Stomach smooth muscle (tissue), 2 donors: ENCODE data around the gene CTSZ.

ENCODE experiments used
- H3K27ac ChIP-seq: one replicate; pipeline ENCODE4 v1.7.0; 2013; ENCODE audit warnings: mild to moderate bottlenecking, low read length, inconsistent platforms
- H3K27me3 ChIP-seq, 2 donors: one replicate each; pipeline ENCODE4 v1.7.0; 2013; ENCODE audit warnings: low read length in 2 of 2; ENCODE audit not compliant: insufficient read depth in 2 of 2, control insufficient read depth in 1 of 2
- H3K36me3 ChIP-seq, 2 donors: one replicate each; pipeline ENCODE4 v1.7.0; 2013; ENCODE audit warnings: low read length in 2 of 2; ENCODE audit not compliant: control insufficient read depth in 2 of 2, insufficient read depth in 2 of 2
- H3K4me1 ChIP-seq: one replicate; pipeline ENCODE4 v1.7.0; 2013; ENCODE audit warnings: low read length; ENCODE audit not compliant: control insufficient read depth, insufficient read depth
- H3K4me3 ChIP-seq, 2 donors: one replicate each; pipeline ENCODE4 v1.7.0; 2013; ENCODE audit warnings: low read length in 2 of 2
- H3K9ac ChIP-seq, 2 donors: one replicate each; pipeline ENCODE4 v1.7.0; 2013; ENCODE audit warnings: low read length in 2 of 2, mild to moderate bottlenecking in 1 of 2
- H3K9me3 ChIP-seq, 2 donors: one replicate each; pipeline ENCODE4 v1.7.0; 2013; ENCODE audit warnings: low read length in 2 of 2; ENCODE audit not compliant: control insufficient read depth in 2 of 2
- donor health status: healthy.
- donor health status: Pancreatic carcinoma.

CTSZ gene

GRCh38 chr20:58978351-58979190, 28.5 kb downstream of the CTSZ start:
- Histone ChIP-seq H3K9me3 (peaks cover 4 to 6% of the 10 kb centered on the region in 2 donors), H3K4me3 (no peak overlapping the region), H3K9ac (no peak overlapping the region), H3K27ac (no peak overlapping the region), H3K36me3 (no peaks in the 10 kb centered on the region), H3K27me3 (no peaks in the 10 kb centered on the region), H3K4me1 (peaks cover 13% of the 10 kb centered on the region)

DNA sequence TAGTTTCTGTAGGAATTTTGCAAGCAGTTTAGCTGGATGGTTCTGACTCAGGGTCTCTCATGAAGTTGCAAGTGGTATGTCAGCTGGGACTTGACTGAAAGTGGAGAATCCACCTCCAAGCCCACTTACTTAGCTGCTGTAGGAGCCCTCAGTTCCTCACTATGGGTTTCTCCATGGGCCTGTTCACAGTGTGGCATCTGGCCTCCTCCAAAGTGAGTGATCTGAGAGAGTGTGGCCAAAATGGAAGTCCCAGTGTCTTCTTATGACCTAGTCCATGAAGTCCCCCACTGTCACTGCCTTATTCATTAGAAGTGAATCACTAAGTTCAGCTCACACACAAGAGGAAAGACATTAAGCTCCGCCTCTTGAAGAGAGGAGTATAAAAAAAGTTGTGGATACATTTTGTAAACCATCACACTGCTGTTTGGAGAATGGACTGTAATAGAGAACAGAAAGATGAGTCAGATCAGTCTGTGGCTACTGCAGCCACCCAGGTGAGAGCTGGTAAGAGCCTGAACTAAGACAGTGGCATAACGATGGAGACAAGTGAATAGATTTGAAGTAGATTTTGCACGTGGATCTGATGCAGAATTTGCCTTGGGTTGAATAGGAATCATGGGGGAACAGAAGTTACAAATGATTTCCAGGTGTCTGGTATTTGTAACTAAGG, 30.9 kb downstream of the CTSZ start:
- Histone ChIP-seq H3K4me1 (no peaks in the 10 kb centered on the region), H3K27ac (no peak overlapping the region), H3K36me3 (no peaks in the 10 kb centered on the region), H3K9me3 (peaks cover 4 to 6% of the 10 kb centered on the region in 2 donors), H3K27me3 (no peaks in the 10 kb centered on the region), H3K9ac (no peak overlapping the region), H3K4me3 (no peak overlapping the region)

- no peak overlapping the region for H3K9ac ChIP-seq
- H3K36me3 ChIP-seq: no peaks in the 10 kb centered on the region
- peaks cover 4 to 6% of the 10 kb centered on the region in 2 donors for H3K9me3 ChIP-seq
- H3K4me1 ChIP-seq: no peaks in the 10 kb centered on the region
- H3K4me3 ChIP-seq: no peak overlapping the region
- no peak overlapping the region for H3K27ac ChIP-seq
- H3K27me3 ChIP-seq: no peaks in the 10 kb centered on the region
These were observed 31.7 kb downstream of the CTSZ start for GRCh38 chr20:58975353-58975752.

DNA sequence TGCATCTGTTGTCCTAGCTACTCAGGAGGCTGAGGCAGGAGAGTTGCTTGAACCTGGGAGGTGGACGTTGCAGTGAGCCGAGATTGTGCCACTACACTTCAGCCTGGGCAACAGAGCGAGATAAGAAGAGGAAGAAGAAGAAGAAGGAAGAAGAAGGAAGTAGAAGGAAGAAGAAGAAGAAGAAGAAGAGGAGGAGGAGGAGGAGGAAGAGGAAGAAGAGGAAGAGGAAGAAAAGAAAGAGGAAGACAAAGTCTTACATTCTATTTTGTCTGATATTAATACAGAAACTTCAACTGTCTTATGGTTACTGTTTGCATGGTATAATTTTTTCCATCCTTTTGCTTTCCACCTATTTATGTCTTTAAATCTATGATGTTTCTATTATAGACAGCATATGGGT, 33.2 kb downstream of the CTSZ start:
- peaks cover 4 to 9% of the 10 kb centered on the region in 2 donors for H3K9me3 ChIP-seq
- no peak overlapping the region for H3K4me3 ChIP-seq
- H3K9ac ChIP-seq: no peak overlapping the region
- no peak overlapping the region for H3K27ac ChIP-seq
- H3K36me3 ChIP-seq: no peaks in the 10 kb centered on the region
- H3K4me1 ChIP-seq: no peaks in the 10 kb centered on the region
- no peaks in the 10 kb centered on the region for H3K27me3 ChIP-seq

DNA sequence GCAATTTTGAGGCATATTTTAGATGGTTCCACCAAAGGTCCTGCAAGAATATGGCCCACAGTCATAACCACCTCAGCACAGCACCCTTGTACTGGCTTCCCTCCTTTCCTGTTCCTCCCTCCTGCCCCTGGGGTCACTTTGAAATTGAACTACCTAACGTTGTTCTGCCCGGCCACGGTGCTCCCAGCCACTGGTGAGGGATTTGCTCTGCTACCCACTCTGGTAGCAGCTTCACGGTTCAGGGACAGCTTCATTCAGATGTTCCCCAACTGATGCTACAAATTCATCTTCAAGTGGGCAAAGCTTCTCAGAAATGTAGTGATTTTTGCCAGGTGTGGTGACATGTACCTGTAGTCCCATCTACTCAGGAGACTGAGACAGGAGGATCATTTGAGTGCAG, 33.9 kb downstream of the CTSZ start:
- Histone ChIP-seq H3K9ac (no peak overlapping the region), H3K27me3 (no peaks in the 10 kb centered on the region), H3K9me3 (peaks cover 4 to 9% of the 10 kb centered on the region in 2 donors), H3K4me1 (no peaks in the 10 kb centered on the region), H3K36me3 (no peaks in the 10 kb centered on the region), H3K27ac (no peak overlapping the region), H3K4me3 (no peak overlapping the region)

GRCh38 chr20:58971429-58971828, 35.6 kb downstream of the CTSZ start:
- Histone ChIP-seq H3K36me3 (no peaks in the 10 kb centered on the region), H3K27me3 (no peaks in the 10 kb centered on the region), H3K4me3 (no peak overlapping the region), H3K9ac (no peak overlapping the region), H3K27ac (no peak overlapping the region), H3K9me3 (peaks cover 2 to 8% of the 10 kb centered on the region in 2 donors), H3K4me1 (no peaks in the 10 kb centered on the region)

GRCh38 chr20:58970146-58970545, 36.9 kb downstream of the CTSZ start:
- peaks cover 0 to 3% of the 10 kb centered on the region in 2 donors for H3K9me3 ChIP-seq
- no peaks in the 10 kb centered on the region for H3K36me3 ChIP-seq
- H3K27me3 ChIP-seq: no peaks in the 10 kb centered on the region
- H3K27ac ChIP-seq: no peak overlapping the region
- H3K9ac ChIP-seq: no peak overlapping the region
- H3K4me1 ChIP-seq: no peaks in the 10 kb centered on the region
- H3K4me3 ChIP-seq: no peak overlapping the region

GRCh38 chr20:58969439-58969838, 37.6 kb downstream of the CTSZ start:
- peaks cover 0 to 3% of the 10 kb centered on the region in 2 donors for H3K9me3 ChIP-seq
- no peak overlapping the region for H3K4me3 ChIP-seq
- no peaks in the 10 kb centered on the region for H3K27me3 ChIP-seq
- H3K4me1 ChIP-seq: no peaks in the 10 kb centered on the region
- no peak overlapping the region for H3K9ac ChIP-seq
- no peak overlapping the region for H3K27ac ChIP-seq
- H3K36me3 ChIP-seq: no peaks in the 10 kb centered on the region

GRCh38 chr20:58967652-58968429, 39.2 kb downstream of the CTSZ start:
- Histone ChIP-seq H3K4me1 (no peaks in the 10 kb centered on the region), H3K4me3 (no peak overlapping the region), H3K9ac (no peak overlapping the region), H3K27ac (no peak overlapping the region), H3K27me3 (no peaks in the 10 kb centered on the region), H3K36me3 (no peaks in the 10 kb centered on the region), H3K9me3 (peaks cover 0 to 3% of the 10 kb centered on the region in 2 donors)

DNA sequence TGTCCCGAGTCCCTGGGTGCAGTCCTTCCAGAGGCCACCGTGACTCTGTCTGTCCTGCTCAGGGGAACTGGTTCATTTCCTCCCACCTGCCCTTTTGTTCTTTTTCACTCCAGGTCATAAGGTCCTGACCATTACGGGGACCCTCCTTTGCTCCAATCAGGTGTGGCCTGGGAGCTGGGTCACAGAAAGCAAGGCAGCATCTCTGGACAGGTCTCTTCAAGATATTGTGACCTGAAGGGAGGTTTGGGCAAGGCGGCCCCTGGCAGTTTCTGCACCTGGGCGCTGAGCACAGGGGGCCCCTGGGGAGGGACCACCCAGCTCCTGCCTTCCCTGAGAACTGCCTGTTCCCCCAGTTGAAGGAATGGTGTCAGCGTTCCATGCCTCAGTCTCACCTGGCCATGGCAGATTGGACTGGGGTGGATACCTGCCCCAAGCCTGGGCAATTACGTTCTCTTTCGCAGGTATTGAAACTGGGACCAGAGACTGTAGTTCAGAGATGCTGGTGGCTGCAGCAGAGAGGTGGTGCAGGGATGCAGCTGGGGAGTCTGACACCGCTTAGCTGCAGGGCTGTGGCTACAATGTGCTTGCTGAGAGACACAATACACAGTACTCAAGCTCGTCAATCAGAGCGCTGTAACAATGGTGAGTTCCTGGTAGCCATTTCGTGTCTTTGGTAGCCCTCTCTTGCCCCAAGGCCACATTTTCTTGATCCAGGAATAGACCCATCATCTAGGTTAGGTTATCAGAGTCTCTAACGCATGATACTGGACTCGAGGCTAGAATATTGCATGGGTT, 41.6 kb downstream of the CTSZ start:
- Histone ChIP-seq H3K27me3 (no peaks in the 10 kb centered on the region), H3K27ac (no peak overlapping the region), H3K4me3 (no peak overlapping the region), H3K36me3 (no peaks in the 10 kb centered on the region), H3K4me1 (no peaks in the 10 kb centered on the region), H3K9ac (no peak overlapping the region), H3K9me3 (peaks cover 0 to 3% of the 10 kb centered on the region in 2 donors)
